T-helper 1 cell treated with Interleukin-12 subunit alpha and Interleukin-12 subunit beta and Interleukin-4 antibody, amounts not matched to agents 30 μg/mL and 1 μg/mL, for 36 hours (primary cell): ENCODE measurements around the gene CUEDC2.

ENCODE experiments used
- H3K27ac Mint-ChIP-seq: one replicate; pipeline ENCODE4 v1.8.0; 2021; ENCODE audit warnings: mild to moderate bottlenecking, mixed read lengths
- H3K27me3 Mint-ChIP-seq: one replicate; pipeline ENCODE4 v1.8.0; 2021; ENCODE audit warnings: low read depth, mixed read lengths
- H3K36me3 Mint-ChIP-seq: one replicate; pipeline ENCODE4 v1.8.0; 2021; ENCODE audit warnings: low read depth, mixed read lengths
- H3K4me1 Mint-ChIP-seq: one replicate; pipeline ENCODE4 v1.8.0; 2021; ENCODE audit warnings: low read depth, mixed read lengths
- H3K4me3 Mint-ChIP-seq: one replicate; pipeline ENCODE4 v1.8.0; 2021; ENCODE audit warnings: mild to moderate bottlenecking, moderate library complexity, mixed read lengths
- H3K9me3 Mint-ChIP-seq: one replicate; pipeline ENCODE4 v1.8.0; 2021; ENCODE audit warnings: mixed read lengths

CUEDC2 gene

DNA sequence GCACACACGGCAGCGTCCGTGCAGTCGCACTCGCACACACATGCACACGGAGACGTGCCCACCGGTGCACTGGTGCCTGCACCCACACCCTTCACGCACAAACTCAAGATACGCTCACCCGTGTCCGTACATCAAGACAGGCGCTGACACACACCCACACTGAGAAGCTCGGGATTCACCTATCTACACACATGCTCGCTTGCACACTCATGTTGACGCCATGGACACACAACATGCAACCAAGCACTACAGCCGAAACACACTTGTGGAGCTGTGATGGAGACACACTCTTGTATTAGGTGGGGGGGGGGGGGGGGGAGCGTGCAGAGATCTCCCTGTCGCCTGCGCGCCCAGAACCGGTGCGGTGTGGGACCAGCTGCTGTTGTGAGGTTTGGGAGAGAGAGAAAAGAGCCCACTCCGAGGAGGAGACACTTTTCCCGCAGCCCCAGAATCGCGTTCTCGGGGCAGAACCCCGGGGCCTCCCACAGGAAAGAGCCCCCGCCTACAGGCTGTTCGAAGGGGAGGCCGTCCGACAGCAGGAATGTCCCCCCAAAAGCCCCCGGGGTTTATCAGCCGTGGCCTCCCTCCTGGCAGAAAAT lies 37.5 kb downstream of the CUEDC2 start:
- no peaks in the 10 kb centered on the region for H3K9me3 Mint-ChIP-seq
- H3K4me1 Mint-ChIP-seq, result peaks cover 43% of the 10 kb centered on the region
- H3K27ac Mint-ChIP-seq, result peak overlapping the region; percentile 97
- H3K36me3 Mint-ChIP-seq, result peaks cover 37% of the 10 kb centered on the region
- peak overlapping the region; percentile 90 for H3K4me3 Mint-ChIP-seq
- peaks cover 3% of the 10 kb centered on the region for H3K27me3 Mint-ChIP-seq

DNA sequence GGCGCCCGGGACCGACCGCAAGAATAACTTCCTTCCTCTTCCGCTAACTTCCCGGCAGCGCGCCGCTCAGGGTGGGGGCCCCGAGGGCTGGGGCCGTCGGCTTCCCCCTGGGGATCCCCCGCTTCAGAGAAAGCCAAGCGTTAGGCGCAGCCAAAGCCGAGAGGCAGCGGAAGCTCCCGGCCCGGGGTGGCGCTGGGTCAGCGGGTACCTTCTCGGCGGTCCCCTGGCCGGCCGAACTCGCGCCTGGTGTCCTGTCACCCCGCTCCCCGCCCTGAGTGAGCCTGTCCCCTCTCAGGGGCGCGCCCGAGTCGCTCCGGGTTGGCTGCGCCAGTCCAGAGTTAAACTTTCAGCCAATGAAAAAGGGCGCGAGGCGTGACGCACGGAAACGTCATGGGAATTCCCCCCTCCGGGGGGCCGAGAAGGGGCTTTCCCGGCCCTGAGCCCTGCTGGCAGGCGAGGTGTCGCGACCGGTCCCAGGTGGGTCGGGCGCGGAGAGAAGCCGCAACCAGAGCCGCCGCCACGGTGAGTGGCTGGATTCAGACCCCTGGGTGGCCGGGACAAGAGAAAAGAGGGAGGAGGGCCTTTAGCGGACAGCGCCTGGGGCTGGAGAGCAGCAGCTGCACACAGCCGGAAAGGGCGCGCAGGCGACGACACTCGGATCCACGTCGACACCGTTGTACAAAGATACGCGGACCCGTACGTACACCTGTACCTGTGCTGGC lies 38.1 kb downstream of the CUEDC2 start:
- Mint-ChIP-seq H3K36me3 (peaks cover 32% of the 10 kb centered on the region), H3K4me3 (peak overlapping the region; percentile 90), H3K27me3 (peaks cover 5% of the 10 kb centered on the region), H3K4me1 (peaks cover 38% of the 10 kb centered on the region), H3K27ac (peak overlapping the region; percentile 97), H3K9me3 (no peaks in the 10 kb centered on the region)

DNA sequence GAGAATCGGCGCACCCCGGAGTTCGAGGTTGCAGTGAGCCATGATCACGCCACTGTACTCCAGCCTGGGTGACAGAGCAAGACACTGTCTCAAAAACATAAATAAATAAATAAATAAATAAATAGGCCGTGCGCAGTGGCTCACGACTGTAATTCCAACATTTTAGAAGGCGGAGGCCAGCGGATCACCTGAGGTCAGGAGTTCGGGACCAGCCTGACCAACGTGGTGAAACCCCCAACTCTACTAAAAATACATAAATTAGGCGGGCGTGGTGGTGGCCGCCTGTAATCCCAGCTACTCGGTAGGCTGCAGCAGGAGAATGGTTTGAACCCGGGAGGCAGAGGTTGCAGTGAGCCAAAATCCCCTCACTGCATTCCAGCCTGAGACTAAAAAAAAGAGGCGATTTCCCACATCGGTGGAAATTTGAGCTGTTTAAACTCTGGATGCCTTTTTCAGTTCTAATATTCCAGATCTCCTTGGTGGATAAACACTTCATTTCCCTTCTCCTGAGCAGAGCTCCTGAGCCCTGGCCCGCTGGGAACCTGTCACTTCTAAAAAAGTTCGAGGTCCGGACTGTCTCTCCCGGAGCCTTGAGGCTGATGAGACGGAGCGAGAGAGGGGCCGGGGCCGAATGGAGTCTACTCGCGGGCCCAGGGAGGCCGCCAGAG lies 38.8 kb downstream of the CUEDC2 start:
- Mint-ChIP-seq H3K9me3 (no peaks in the 10 kb centered on the region), H3K27me3 (peaks cover 5% of the 10 kb centered on the region), H3K27ac (peak overlapping the region; percentile 97), H3K36me3 (peaks cover 29% of the 10 kb centered on the region), H3K4me3 (peak overlapping the region; percentile 90), H3K4me1 (peaks cover 35% of the 10 kb centered on the region)

DNA sequence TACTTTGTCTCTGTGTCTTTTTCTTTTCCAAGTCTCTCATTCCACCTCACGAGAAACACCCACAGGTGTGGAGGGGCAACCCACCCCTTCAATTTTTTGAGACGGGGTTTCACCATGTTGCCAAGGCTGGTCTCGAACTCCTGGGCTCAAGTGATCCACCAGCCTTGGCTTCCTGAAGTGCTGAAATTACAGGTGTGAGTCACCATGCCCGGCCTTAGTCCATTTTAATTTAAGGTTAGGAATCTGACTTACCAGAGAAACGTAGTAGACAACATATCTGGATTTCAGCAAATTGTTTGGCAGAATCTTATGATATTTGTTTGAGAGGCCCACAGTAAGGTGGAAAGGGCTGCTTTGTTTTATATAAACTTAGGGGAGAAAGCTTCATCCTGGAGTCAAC lies 40.1 kb downstream of the CUEDC2 start:
- Mint-ChIP-seq H3K4me1 (peaks cover 23% of the 10 kb centered on the region), H3K27me3 (peaks cover 5% of the 10 kb centered on the region), H3K36me3 (peaks cover 16% of the 10 kb centered on the region), H3K27ac (peak overlapping the region; percentile 28), H3K9me3 (no peaks in the 10 kb centered on the region), H3K4me3 (no peak overlapping the region)

DNA sequence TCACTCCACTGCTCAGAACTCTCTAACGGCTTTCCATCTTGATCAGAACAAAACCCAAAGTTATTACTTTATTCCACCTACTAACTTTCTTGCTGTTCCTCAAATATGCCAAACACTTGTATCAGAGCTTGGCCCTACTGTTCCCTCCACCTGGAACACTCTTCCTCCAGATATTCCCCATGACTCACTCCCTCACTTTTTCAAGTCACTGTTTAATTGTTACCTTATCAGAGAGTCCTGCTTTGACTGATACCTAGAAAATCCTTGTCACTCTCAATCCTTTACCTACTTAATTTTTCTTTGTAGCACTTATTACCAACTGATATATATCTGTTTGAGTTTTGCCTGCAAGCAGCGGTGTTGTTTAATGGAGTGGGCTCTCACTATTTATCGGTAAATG lies 42.5 kb downstream of the CUEDC2 start:
- no peaks in the 10 kb centered on the region for H3K9me3 Mint-ChIP-seq
- H3K4me3 Mint-ChIP-seq, result no peak overlapping the region
- H3K27ac Mint-ChIP-seq, result no peak overlapping the region
- peaks cover 17% of the 10 kb centered on the region for H3K4me1 Mint-ChIP-seq
- peaks cover 5% of the 10 kb centered on the region for H3K27me3 Mint-ChIP-seq
- peaks cover 1% of the 10 kb centered on the region for H3K36me3 Mint-ChIP-seq

DNA sequence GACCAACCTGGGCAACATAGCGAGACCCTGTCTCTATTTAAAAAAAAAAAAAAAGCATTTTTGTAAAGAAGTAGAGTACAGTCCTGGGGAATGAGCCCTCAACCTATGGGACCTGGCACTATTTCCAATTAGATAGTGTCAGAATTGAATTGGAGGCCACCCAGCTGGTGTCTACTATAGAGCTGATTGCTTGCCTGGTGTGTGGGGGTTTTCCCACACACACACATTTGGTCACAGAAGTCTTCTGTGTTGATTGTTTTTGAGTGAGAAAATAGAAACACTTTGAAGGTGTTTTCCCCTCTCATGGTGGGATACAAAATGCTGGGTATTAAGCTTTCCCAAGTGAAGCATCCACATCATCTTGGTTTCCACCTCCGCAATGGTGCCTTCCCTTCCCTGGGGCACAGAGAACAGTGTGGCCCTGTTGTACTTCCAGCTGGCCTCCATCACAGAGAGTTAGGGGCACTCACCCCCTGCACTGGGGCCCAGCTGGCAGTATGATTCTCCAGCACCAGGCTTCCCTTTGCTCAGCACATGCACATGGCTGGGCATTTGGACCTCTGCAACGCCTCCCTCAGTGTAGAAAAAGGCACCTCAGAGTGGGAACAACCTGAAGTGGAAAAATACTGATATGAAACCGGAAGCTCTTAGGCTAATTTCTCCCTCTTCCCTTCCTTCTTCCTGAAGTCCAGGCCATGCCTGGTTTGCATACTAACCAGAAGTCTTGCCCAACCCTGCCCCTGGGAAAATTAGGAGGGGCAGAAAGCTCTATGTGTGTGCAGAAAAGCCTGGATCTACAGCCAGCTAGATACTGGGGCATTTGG lies 47.6 kb downstream of the CUEDC2 start:
- no peaks in the 10 kb centered on the region for H3K9me3 Mint-ChIP-seq
- H3K36me3 Mint-ChIP-seq, result peaks cover 13% of the 10 kb centered on the region
- no peak overlapping the region for H3K4me3 Mint-ChIP-seq
- H3K4me1 Mint-ChIP-seq, result peaks cover 12% of the 10 kb centered on the region
- H3K27ac Mint-ChIP-seq, result no peak overlapping the region
- peaks cover 1% of the 10 kb centered on the region for H3K27me3 Mint-ChIP-seq

DNA sequence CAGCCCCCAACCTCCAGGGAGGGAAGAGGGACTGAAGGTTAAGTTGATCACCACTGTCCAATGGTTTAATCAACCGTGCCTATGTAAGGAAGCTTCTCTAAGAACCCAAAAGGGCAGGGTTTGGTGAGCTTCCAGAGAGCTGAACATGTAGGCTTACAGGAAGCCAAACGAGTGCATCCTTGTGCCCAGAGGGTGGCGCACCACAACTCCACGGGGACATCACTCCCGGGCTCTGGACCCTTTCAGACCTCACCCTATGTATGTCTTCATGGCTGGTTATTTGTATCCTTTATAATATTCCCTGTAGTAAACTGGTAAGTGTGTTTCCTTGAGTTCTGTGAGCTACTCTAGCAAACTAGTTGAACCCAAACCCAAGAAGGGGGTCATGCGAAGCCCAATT lies 48.3 kb downstream of the CUEDC2 start:
- Mint-ChIP-seq H3K4me1 (peaks cover 12% of the 10 kb centered on the region), H3K36me3 (peaks cover 18% of the 10 kb centered on the region), H3K4me3 (no peak overlapping the region), H3K27me3 (no peaks in the 10 kb centered on the region), H3K9me3 (no peaks in the 10 kb centered on the region), H3K27ac (no peak overlapping the region)

DNA sequence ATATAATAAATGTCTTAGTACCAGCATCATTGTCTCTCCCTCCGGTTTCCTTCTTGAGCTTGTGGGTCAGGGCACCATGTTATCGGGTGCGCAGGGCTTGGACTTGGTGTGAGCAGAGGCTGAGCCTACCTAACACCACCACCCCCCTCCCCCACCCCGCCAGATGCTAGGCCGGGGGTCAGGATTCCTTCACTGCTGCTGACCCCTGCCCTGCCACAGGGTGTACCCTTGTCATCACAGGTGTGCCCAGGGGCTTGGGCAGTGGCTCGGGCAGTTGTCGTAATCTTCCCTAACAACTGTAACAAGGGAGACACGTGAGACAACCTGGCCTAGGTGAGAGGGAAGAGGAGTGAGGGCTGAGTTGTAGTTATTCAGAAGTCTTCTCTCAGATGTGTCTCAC lies 49.5 kb downstream of the CUEDC2 start:
- Mint-ChIP-seq H3K9me3 (no peaks in the 10 kb centered on the region), H3K36me3 (peaks cover 21% of the 10 kb centered on the region), H3K4me1 (peaks cover 12% of the 10 kb centered on the region), H3K4me3 (no peak overlapping the region), H3K27ac (no peak overlapping the region), H3K27me3 (no peaks in the 10 kb centered on the region)

DNA sequence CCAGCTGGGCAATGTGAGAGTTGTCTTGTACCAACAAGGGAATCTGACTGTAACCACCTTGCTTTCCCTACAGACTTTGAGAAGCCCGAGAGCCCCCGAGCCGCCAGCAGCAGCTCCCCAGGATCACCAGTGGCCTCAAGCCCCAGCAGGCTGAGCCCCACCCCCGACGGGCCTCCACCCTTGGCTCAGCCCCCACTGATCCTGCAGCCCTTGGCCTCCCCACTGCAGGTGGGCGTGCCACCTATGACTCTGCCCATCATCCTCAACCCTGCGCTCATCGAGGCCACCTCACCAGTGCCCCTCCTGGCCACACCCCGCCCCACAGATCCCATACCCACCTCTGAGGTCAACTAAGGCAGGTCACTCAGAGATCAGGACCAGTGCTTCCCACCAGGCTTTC lies 50.4 kb downstream of the CUEDC2 start:
- no peak overlapping the region for H3K27ac Mint-ChIP-seq
- H3K36me3 Mint-ChIP-seq, result peaks cover 21% of the 10 kb centered on the region
- no peaks in the 10 kb centered on the region for H3K27me3 Mint-ChIP-seq
- no peak overlapping the region for H3K4me3 Mint-ChIP-seq
- H3K9me3 Mint-ChIP-seq, result no peaks in the 10 kb centered on the region
- peaks cover 12% of the 10 kb centered on the region for H3K4me1 Mint-ChIP-seq

DNA sequence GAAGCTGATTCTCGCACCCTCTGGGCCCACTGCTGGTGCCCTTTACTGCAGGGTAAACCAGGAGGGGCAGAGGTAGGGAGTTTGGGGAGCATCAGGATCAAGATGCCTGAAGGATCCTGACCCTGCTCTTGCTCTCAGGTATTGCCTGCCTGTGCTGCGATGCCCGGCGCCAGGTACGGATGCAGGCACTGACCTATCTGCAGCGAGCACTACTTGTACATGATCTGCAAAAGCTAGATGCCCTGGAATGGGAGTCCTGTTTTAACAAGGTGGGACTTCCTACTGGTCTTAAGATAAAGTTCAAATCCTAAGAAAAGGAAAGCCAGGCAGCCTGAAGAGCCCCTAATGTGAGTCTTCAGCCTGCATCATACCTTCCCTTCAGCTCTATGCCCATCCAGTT lies 53.0 kb downstream of the CUEDC2 start:
- Mint-ChIP-seq H3K27me3 (no peaks in the 10 kb centered on the region), H3K4me1 (peaks cover 6% of the 10 kb centered on the region), H3K27ac (no peak overlapping the region), H3K9me3 (no peaks in the 10 kb centered on the region), H3K36me3 (peaks cover 31% of the 10 kb centered on the region), H3K4me3 (no peak overlapping the region)

DNA sequence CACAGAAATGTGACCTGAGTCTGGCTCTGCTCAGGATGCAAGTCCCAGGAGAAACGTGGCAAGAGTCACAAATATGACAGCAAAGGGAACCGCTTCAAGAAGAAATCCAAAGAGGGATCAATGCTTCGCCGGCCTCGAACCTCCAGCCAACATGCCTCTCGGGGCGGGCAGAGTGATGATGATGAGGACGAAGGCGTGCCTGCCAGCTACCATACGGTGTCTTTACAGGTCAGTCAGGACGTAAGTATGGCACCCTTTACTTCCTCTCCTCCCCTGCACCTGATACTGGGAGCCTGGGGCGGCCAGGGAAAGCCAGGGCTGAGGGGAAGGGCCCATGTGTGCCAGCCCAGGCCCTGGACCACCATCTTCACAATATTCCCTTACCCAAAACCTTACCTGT lies 55.5 kb downstream of the CUEDC2 start:
- H3K4me3 Mint-ChIP-seq, result no peak overlapping the region
- H3K27me3 Mint-ChIP-seq, result no peaks in the 10 kb centered on the region
- H3K36me3 Mint-ChIP-seq, result peaks cover 42% of the 10 kb centered on the region
- H3K4me1 Mint-ChIP-seq, result no peaks in the 10 kb centered on the region
- no peaks in the 10 kb centered on the region for H3K9me3 Mint-ChIP-seq
- H3K27ac Mint-ChIP-seq, result no peak overlapping the region

DNA sequence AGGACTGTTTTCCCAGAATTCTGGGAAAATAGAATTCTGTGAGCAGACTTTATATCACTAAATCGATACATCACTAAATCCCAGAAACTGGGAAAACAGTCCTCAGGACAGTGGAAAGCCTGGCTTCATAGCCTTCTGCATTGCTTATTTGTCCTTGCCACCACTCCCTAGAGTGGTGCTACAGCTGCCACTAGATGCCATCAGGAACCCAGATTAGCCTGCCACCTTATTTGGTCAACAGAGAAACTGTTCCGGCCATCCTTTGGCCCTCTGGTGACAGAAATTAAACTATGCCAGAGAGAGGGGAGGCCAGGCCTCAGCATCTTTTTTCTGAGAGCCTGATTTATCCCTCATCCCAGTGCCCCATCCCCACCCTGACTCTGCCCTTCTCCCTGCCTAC lies 56.5 kb downstream of the CUEDC2 start:
- no peak overlapping the region for H3K27ac Mint-ChIP-seq
- H3K36me3 Mint-ChIP-seq, result peaks cover 47% of the 10 kb centered on the region
- no peaks in the 10 kb centered on the region for H3K9me3 Mint-ChIP-seq
- H3K27me3 Mint-ChIP-seq, result no peaks in the 10 kb centered on the region
- H3K4me3 Mint-ChIP-seq, result no peak overlapping the region
- H3K4me1 Mint-ChIP-seq, result no peaks in the 10 kb centered on the region

DNA sequence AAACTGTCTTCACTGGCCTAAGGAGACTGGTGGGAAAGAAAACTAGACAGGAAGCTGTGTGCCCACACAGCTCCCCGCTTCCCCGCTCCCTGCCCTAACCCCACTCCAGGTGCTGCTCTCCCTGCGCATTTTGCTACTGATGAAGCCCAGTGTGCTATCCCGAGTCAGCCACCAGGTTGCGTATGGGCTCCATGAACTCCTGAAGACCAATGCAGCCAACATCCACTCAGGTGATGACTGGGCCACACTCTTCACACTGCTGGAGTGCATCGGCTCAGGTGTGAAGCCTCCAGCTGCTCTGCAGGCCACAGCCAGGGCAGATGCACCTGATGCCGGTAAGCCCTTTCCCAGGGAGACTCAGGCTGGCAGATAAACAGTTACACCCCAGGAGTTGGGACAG lies 57.1 kb downstream of the CUEDC2 start:
- H3K4me3 Mint-ChIP-seq, result no peak overlapping the region
- no peaks in the 10 kb centered on the region for H3K4me1 Mint-ChIP-seq
- no peak overlapping the region for H3K27ac Mint-ChIP-seq
- peaks cover 52% of the 10 kb centered on the region for H3K36me3 Mint-ChIP-seq
- H3K9me3 Mint-ChIP-seq, result no peaks in the 10 kb centered on the region
- no peaks in the 10 kb centered on the region for H3K27me3 Mint-ChIP-seq
